Measurements from ENCODE around the gene ZNF468. TPM values are rescaled to one million over a fixed set of nuclear protein-coding genes. Genes with fewer than 3 reads are reported as not detected.
A peak's percentile ranks its signal among the peaks of the same experiment; 100 is the strongest.

The ZNF468 gene
- total and polyA plus RNA-seq, 10 of the 15 experiments (the other 5 are each of a cell fraction or from before 2014, with no cell fraction given): 3.9 to 18.8 (median 9.3) TPM

DNA sequence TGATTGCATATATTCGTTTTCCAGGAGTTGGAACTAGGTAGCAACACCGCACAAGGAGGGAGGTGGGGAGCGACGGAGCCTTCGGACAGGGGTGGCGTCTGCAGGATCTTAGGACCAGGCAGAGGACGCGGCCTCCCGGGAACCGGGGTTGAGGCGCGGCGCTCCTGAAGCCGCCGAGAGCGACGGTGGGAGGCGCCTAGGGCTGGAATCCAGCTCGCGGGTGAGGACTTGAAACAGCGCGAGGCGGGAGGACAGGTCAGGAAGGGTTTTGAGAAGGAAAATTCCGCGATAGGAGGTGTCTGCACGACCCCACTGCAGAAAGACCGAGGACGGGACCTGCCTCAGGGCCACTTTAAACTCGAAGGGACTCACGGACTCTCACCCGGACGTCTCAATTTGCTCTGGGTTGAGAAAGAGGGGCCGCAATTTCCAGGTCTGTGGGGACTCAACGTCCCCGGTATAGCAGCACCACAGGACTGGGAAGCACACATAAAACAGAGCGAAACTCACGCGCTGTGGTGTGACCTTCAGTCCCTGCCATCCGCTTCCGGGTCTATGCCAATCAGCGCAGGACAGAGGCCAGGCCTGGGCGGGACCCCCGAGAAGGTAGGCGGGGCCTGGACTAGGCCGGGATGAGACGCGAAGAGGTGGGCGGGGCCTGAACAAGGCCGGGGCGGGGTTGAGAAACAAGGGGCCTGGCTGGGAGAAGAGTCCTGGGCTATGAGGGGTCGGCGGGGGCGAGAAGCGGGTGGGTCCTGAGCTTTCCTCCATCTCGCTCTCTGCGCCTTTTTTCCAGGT, 39.9 kb upstream of the ZNF468 start, which contains the start of gene ZNF320 (continued):
- TF ChIP-seq, protein P1, sequence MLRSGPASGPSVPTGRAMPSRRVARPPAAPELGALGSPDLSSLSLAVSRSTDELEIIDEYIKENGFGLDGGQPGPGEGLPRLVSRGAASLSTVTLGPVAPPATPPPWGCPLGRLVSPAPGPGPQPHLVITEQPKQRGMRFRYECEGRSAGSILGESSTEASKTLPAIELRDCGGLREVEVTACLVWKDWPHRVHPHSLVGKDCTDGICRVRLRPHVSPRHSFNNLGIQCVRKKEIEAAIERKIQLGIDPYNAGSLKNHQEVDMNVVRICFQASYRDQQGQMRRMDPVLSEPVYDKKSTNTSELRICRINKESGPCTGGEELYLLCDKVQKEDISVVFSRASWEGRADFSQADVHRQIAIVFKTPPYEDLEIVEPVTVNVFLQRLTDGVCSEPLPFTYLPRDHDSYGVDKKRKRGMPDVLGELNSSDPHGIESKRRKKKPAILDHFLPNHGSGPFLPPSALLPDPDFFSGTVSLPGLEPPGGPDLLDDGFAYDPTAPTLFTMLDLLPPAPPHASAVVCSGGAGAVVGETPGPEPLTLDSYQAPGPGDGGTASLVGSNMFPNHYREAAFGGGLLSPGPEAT (IDR thresholded peaks at IDR 0.05; ENCODE audit: low read depth): 0 out of 2 replicates have a peak, but pooled peaks have one; percentile 41
- no peak for TF ChIP-seq FOS (IDR thresholded peaks at IDR 0.05; ENCODE audit: borderline replicate concordance, extremely low read depth, insufficient read length)
- no peak for TF ChIP-seq ZNF24 (IDR thresholded peaks at IDR 0.05)
- TF ChIP-seq, protein P2, sequence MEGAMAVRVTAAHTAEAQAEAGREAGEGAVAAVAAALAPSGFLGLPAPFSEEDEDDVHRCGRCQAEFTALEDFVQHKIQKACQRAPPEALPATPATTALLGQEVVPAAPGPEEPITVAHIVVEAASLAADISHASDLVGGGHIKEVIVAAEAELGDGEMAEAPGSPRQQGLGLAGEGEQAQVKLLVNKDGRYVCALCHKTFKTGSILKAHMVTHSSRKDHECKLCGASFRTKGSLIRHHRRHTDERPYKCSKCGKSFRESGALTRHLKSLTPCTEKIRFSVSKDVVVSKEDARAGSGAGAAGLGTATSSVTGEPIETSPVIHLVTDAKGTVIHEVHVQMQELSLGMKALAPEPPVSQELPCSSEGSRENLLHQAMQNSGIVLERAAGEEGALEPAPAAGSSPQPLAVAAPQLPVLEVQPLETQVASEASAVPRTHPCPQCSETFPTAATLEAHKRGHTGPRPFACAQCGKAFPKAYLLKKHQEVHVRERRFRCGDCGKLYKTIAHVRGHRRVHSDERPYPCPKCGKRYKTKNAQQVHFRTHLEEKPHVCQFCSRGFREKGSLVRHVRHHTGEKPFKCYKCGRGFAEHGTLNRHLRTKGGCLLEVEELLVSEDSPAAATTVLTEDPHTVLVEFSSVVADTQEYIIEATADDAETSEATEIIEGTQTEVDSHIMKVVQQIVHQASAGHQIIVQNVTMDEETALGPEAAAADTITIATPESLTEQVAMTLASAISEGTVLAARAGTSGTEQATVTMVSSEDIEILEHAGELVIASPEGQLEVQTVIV (IDR thresholded peaks at IDR 0.05; ENCODE audit: borderline replicate concordance, partially characterized antibody): peak; percentile 34
- no peak for TF ChIP-seq STAT3 (IDR thresholded peaks at IDR 0.05; ENCODE audit: low read depth, low read length)
- TF ChIP-seq IKZF2 (IDR thresholded peaks at IDR 0.05): 0 out of 4 replicates have a peak, but pooled peaks of 1 of the 2 experiments have one; percentile 25
- TF ChIP-seq ASH2L (IDR thresholded peaks at IDR 0.05; ENCODE audit: borderline replicate concordance, low read depth): no peak
- no peak for TF ChIP-seq SPI1 (IDR thresholded peaks at IDR 0.05; ENCODE audit: borderline replicate concordance, insufficient read depth, low read depth, low read length)
- TF ChIP-seq SUPT20H (IDR thresholded peaks at IDR 0.05; ENCODE audit: borderline replicate concordance, control insufficient read depth, low read depth, low read length): no peak
- no peak; the same call in 1 of the 2 replicates for TF ChIP-seq DPF2 (IDR thresholded peaks at IDR 0.05)
- TF ChIP-seq ETV6 (conservative IDR thresholded peaks at IDR 0.05 in 1 of 2, IDR thresholded peaks at IDR 0.05 in 1 of 2; ENCODE audit: borderline replicate concordance in 1 of 2, low read depth in 1 of 2): no peak
- peak; percentile 83 for TF ChIP-seq NR2F1 (conservative IDR thresholded peaks at IDR 0.05)
- TF ChIP-seq KAT2A (conservative IDR thresholded peaks at IDR 0.05; ENCODE audit: control insufficient read depth, low read depth, low read length): no peak
- TF ChIP-seq ATF2 (IDR thresholded peaks at IDR 0.05; ENCODE audit: low read length): no peak
- no peak for TF ChIP-seq ATF3 (IDR thresholded peaks at IDR 0.05; ENCODE audit: borderline replicate concordance, extremely low read depth, low read depth, low read length)
- TF ChIP-seq, protein P3, sequence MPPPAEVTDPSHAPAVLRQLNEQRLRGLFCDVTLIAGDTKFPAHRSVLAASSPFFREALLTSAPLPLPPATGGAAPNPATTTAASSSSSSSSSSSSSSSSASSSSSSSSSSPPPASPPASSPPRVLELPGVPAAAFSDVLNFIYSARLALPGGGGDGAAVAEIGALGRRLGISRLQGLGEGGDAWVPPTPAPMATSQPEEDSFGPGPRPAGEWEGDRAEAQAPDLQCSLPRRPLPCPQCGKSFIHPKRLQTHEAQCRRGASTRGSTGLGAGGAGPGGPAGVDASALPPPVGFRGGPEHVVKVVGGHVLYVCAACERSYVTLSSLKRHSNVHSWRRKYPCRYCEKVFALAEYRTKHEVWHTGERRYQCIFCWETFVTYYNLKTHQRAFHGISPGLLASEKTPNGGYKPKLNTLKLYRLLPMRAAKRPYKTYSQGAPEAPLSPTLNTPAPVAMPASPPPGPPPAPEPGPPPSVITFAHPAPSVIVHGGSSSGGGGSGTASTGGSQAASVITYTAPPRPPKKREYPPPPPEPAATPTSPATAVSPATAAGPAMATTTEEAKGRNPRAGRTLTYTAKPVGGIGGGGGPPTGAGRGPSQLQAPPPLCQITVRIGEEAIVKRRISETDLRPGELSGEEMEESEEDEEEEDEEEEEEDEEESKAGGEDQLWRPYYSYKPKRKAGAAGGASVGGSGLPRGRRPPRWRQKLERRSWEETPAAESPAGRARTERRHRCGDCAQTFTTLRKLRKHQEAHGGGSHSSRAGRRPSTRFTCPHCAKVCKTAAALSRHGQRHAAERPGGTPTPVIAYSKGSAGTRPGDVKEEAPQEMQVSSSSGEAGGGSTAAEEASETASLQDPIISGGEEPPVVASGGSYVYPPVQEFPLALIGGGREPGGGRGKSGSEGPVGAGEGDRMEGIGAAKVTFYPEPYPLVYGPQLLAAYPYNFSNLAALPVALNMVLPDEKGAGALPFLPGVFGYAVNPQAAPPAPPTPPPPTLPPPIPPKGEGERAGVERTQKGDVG (CRISPR knock-in tag; IDR thresholded peaks at IDR 0.05): no peak
- TF ChIP-seq ZZZ3 (IDR thresholded peaks at IDR 0.05; ENCODE audit: control insufficient read depth, insufficient read length, low read depth): no peak
